Measurements from ENCODE around the gene GRWD1. TPM values are rescaled to one million over a fixed set of nuclear protein-coding genes. Genes with fewer than 3 reads are reported as not detected.
A peak's percentile ranks its signal among the peaks of the same experiment; 100 is the strongest.

GRWD1 gene
- total and polyA plus RNA-seq, 2 of the 13 experiments (the other 11 are each of a cell fraction or from before 2014, with no cell fraction given): 10.8 to 46.6 TPM

DNA sequence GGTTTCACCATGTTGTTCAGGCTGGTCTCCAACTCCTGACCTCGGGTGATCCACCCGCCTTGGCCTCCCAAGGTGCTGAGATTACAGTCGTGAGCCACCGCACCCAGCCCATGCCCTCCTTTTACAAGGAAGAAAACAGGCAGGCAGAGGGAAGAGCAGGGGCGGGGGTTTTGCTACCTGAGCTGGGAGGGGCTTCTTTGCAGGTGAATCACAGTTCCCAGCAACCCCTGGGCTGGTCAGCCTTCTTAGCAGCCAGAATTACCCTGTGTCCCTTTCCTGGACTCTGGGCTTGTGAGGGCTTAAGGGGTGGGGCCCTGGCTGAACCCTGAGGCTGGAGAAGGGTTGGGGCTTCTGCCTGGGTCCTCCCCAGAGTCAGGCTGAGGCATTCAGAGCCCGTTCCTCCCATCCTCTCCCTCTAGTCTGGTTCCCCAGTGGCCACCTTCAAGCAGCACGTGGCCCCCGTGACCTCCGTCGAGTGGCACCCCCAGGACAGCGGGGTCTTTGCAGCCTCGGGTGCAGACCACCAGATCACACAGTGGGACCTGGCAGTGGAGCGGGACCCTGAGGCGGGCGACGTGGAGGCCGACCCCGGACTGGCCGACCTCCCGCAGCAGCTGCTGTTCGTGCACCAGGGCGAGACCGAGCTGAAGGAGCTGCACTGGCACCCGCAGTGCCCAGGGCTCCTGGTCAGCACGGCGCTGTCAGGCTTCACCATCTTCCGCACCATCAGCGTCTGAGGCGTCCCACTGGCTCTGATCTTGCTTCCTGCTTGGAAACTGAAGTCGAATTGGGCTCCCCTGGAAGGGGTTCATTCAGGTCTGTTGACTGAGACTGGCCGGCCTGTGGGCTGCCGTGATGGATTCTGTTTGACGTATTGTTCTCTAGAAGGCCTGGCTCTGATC is 6.8 kb downstream of the GRWD1 start:
- no peak overlapping the region for H2AFZ ChIP-seq (ENCODE audit: low read length)
- no peak overlapping the region for H3K27ac ChIP-seq (ENCODE audit: extremely low read length, insufficient read depth, low read length)
- H3K9me3 ChIP-seq (ENCODE audit: low read length): no peaks in the 10 kb centered on the region
- in situ Hi-C loops (cut with HindIII; ENCODE audit: extremely low pct_ligation_motif_present, low pct_unique_long_range_greater_than_20kb): no loop called here
- WGBS (ENCODE audit: low lambda C conversion rate): 93% methylated on average over 15 of the region's 33 CpGs
- no TSS peak for BruUV-seq (replicated peaks)
- DNase-seq (ENCODE audit: low spot score) (no peak), FAIRE-seq (no peak), ATAC-seq (no peak)
- POLR2A ChIA-PET: no interaction called here
- peaks cover 10% of the 10 kb centered on the region for H3K4me1 ChIP-seq (ENCODE audit: insufficient read depth, low read length)
- no peaks in the 10 kb centered on the region for H4K20me1 ChIP-seq (ENCODE audit: insufficient read depth, low read length)
- no peak overlapping the region for H3K4me3 ChIP-seq (replicated peaks in 1 of 3; ENCODE audit: insufficient read depth in 1 of 3, low read depth in 2 of 3, low read length in 3 of 3)
- no peak overlapping the region for H3K4me2 ChIP-seq (ENCODE audit: low read depth, low read length)
- intact Hi-C loops (cut with micrococcal nuclease; ENCODE audit: unreplicated experiment): no loop called here
- peaks cover 28 to 78% of the 10 kb centered on the region in 2 experiments for H3K36me3 ChIP-seq (replicated peaks in 1 of 2; ENCODE audit: control insufficient read depth in 1 of 2, insufficient read depth in 2 of 2, low read length in 2 of 2)
- CTCF ChIA-PET (ENCODE audit: low intra/inter-chr PET ratio, low total read pairs): no interaction called here
- TF ChIP-seq RBFOX2 (IDR thresholded peaks at IDR 0.05; ENCODE audit: low read depth, low read length) (peak; percentile 72), ETV6 (CRISPR knock-in tag; conservative IDR thresholded peaks at IDR 0.05) (no peak)
- TF ChIP-seq, protein P1, sequence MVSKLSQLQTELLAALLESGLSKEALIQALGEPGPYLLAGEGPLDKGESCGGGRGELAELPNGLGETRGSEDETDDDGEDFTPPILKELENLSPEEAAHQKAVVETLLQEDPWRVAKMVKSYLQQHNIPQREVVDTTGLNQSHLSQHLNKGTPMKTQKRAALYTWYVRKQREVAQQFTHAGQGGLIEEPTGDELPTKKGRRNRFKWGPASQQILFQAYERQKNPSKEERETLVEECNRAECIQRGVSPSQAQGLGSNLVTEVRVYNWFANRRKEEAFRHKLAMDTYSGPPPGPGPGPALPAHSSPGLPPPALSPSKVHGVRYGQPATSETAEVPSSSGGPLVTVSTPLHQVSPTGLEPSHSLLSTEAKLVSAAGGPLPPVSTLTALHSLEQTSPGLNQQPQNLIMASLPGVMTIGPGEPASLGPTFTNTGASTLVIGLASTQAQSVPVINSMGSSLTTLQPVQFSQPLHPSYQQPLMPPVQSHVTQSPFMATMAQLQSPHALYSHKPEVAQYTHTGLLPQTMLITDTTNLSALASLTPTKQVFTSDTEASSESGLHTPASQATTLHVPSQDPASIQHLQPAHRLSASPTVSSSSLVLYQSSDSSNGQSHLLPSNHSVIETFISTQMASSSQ (IDR thresholded peaks at IDR 0.05; ENCODE audit: low read depth): no peak
- TF ChIP-seq, protein P1 (CRISPR knock-in tag; IDR thresholded peaks at IDR 0.05; ENCODE audit: borderline replicate concordance): no peak
- H3K9ac ChIP-seq (ENCODE audit: insufficient read depth, low read depth, low read length): no peak overlapping the region
- H3K79me2 ChIP-seq (ENCODE audit: insufficient read depth, low read length): peaks cover 8% of the 10 kb centered on the region
- H3K27me3 ChIP-seq (ENCODE audit: control insufficient read depth in 1 of 2, insufficient read depth in 2 of 2, low read length in 2 of 2): no peaks in the 10 kb centered on the region

Data from HepG2 (cell line).